Erythroblast (primary cell): ENCODE results near the gene CD38.

ENCODE experiments used
- GATA1 ChIP-seq: IDR thresholded peaks from 2 replicates; pipeline ENCODE4 v1.6.1; 2011; ENCODE audit warnings: low read depth, mild to moderate bottlenecking, control low read depth, low read length, moderate library complexity
- POLR2A ChIP-seq: IDR thresholded peaks from 2 replicates; pipeline ENCODE4 v1.6.1; 2011; ENCODE audit warnings: mild to moderate bottlenecking, low read length

GRCh38 chr4:15837591-15837990 is 59.5 kb downstream of the CD38 start:
- no peak for TF ChIP-seq POLR2A
- no peak for TF ChIP-seq GATA1
